ENCODE data around the gene OR7G2. TPM values are rescaled to one million over a fixed set of nuclear protein-coding genes. Genes with fewer than 3 reads are reported as not detected.

Gene OR7G2
- total and polyA plus RNA-seq, 2 donors (not counting 3 experiments of a cell fraction or from before 2014, with no cell fraction given): not detected

DNA sequence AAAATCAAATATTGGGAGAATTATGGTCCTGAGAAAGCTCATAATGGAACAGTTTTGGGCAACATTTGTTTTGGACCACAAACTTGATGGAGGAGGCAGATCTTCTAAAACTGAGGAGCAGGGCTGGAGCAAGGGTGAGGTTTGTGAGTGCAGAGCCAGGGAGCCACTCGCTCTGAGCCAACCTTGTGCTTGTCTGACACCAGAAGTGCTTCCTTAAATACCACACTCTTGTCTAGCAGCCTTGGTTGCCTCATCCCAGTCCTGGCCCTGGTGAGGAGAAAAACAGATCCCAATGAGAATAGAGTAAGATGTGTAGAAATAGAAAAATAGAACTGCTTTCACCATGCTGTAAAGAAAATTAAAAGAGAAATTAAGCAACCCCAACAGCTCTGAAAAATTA lies 39.6 kb upstream of the OR7G2 start:
- POLR2A ChIA-PET: no interaction called here
- no peak overlapping the region for H3K9ac ChIP-seq (replicated peaks; ENCODE audit: extremely low read depth, insufficient read depth, low read length)
- H4K20me1 ChIP-seq (replicated peaks; ENCODE audit: control insufficient read depth, extremely low read depth, insufficient read depth, low read length): no peaks in the 10 kb centered on the region
- CTCF ChIA-PET: no interaction called here
- no peaks in the 10 kb centered on the region for H3K4me1 ChIP-seq (ENCODE audit: control insufficient read depth, extremely low read depth, insufficient read depth, low read length)
- no peak for FAIRE-seq
- no peak overlapping the region for H3K27ac ChIP-seq (ENCODE audit: insufficient read depth, low read depth, low read length)
- H3K4me3 ChIP-seq (replicated peaks in 1 of 3; ENCODE audit: insufficient read depth in 1 of 3, low read depth in 1 of 3, low read length in 3 of 3): no peak overlapping the region
- intact Hi-C loops (cut with micrococcal nuclease): no loop called here
- peaks cover 93% of the 10 kb centered on the region for H3K79me2 ChIP-seq (ENCODE audit: control insufficient read depth, insufficient read depth, low read length)
- H2AFZ ChIP-seq (ENCODE audit: low read depth, low read length): no peak overlapping the region
- dilution Hi-C loops (cut with MboI; ENCODE audit: extremely low pct_ligation_motif_present, low sequenced_read_pairs): no loop called here
- no TSS peak for BruUV-seq (replicated peaks)
- H3K27me3 ChIP-seq (ENCODE audit: control insufficient read depth in 2 of 2, insufficient read depth in 2 of 2, low read length in 2 of 2): no peaks in the 10 kb centered on the region
- TF ChIP-seq FOS (IDR thresholded peaks at IDR 0.05; ENCODE audit: borderline replicate concordance, insufficient read depth, low read length): no peak
- no peak for TF ChIP-seq MAX (IDR thresholded peaks at IDR 0.05; ENCODE audit: insufficient read depth, insufficient read length)
- no peak for TF ChIP-seq POLR2AphosphoS5 (IDR thresholded peaks at IDR 0.05; ENCODE audit: insufficient read depth, low read depth, low read length)
- no peak for TF ChIP-seq EZH2 (IDR thresholded peaks at IDR 0.05; ENCODE audit: borderline replicate concordance, low read depth, low read length, severe bottlenecking)
- TF ChIP-seq, protein P1, sequence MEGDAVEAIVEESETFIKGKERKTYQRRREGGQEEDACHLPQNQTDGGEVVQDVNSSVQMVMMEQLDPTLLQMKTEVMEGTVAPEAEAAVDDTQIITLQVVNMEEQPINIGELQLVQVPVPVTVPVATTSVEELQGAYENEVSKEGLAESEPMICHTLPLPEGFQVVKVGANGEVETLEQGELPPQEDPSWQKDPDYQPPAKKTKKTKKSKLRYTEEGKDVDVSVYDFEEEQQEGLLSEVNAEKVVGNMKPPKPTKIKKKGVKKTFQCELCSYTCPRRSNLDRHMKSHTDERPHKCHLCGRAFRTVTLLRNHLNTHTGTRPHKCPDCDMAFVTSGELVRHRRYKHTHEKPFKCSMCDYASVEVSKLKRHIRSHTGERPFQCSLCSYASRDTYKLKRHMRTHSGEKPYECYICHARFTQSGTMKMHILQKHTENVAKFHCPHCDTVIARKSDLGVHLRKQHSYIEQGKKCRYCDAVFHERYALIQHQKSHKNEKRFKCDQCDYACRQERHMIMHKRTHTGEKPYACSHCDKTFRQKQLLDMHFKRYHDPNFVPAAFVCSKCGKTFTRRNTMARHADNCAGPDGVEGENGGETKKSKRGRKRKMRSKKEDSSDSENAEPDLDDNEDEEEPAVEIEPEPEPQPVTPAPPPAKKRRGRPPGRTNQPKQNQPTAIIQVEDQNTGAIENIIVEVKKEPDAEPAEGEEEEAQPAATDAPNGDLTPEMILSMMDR (IDR thresholded peaks at IDR 0.05; ENCODE audit: extremely low read depth in 1 of 2, insufficient read depth in 1 of 2, low read depth in 1 of 2, low read length in 2 of 2): no peak
- DNase-seq (ENCODE audit: low read depth, low spot score): no peak
- H3K9me3 ChIP-seq (replicated peaks; ENCODE audit: control insufficient read depth, insufficient read depth, low read length): peaks cover 7% of the 10 kb centered on the region
- H3K4me2 ChIP-seq (ENCODE audit: insufficient read depth, low read length): no peak overlapping the region
- H3K36me3 ChIP-seq (ENCODE audit: control insufficient read depth in 2 of 2, extremely low read depth in 1 of 2, insufficient read depth in 2 of 2, low read length in 2 of 2): peaks cover 6 to 7% of the 10 kb centered on the region in 2 experiments
- H3K9me1 ChIP-seq (replicated peaks; ENCODE audit: control insufficient read depth, extremely low read depth, insufficient read depth, low read length): no peaks in the 10 kb centered on the region

DNA sequence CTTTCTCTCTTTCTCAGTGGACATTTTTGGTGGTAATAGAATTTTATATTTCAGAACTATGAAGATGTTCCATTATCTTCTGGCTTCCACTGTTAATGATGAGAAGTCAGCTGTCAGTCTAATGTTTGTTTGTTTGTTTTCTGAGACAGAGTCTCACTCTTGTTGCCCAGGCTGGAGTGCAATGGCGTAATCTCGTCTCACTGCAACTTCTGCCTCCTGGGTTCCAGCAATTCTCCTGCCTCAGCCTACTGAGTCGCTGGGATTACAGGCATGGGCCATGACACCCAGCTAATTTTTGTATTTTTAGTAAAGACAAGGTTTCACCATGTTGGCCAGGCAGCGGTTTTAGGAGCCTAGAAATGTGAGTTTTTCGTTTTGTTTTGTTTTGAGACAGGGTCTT lies 37.6 kb upstream of the OR7G2 start:
- no peak overlapping the region for H3K4me2 ChIP-seq (ENCODE audit: insufficient read depth, low read length)
- no peak overlapping the region for H3K27ac ChIP-seq (ENCODE audit: insufficient read depth, low read depth, low read length)
- FAIRE-seq: no peak
- POLR2A ChIA-PET: no interaction called here
- peaks cover 93% of the 10 kb centered on the region for H3K79me2 ChIP-seq (ENCODE audit: control insufficient read depth, insufficient read depth, low read length)
- H3K9me3 ChIP-seq (replicated peaks; ENCODE audit: control insufficient read depth, insufficient read depth, low read length): peaks cover 7% of the 10 kb centered on the region
- peaks cover 8% of the 10 kb centered on the region for H3K4me1 ChIP-seq (ENCODE audit: control insufficient read depth, extremely low read depth, insufficient read depth, low read length)
- no peaks in the 10 kb centered on the region for H4K20me1 ChIP-seq (replicated peaks; ENCODE audit: control insufficient read depth, extremely low read depth, insufficient read depth, low read length)
- no peaks in the 10 kb centered on the region for H3K27me3 ChIP-seq (ENCODE audit: control insufficient read depth in 2 of 2, insufficient read depth in 2 of 2, low read length in 2 of 2)
- TF ChIP-seq MAX (IDR thresholded peaks at IDR 0.05; ENCODE audit: insufficient read depth, insufficient read length) (no peak), EZH2 (IDR thresholded peaks at IDR 0.05; ENCODE audit: borderline replicate concordance, low read depth, low read length, severe bottlenecking) (no peak), FOS (IDR thresholded peaks at IDR 0.05; ENCODE audit: borderline replicate concordance, insufficient read depth, low read length) (no peak), JUN (IDR thresholded peaks at IDR 0.05; ENCODE audit: borderline replicate concordance, insufficient read depth, insufficient read length, low read depth) (no peak), MYC (IDR thresholded peaks at IDR 0.05; ENCODE audit: low read depth, low read length) (no peak), POLR2AphosphoS5 (IDR thresholded peaks at IDR 0.05; ENCODE audit: insufficient read depth, low read depth, low read length) (no peak), POLR2A (IDR thresholded peaks at IDR 0.05; ENCODE audit: low read depth, low read length) (no peak), GATA2 (IDR thresholded peaks at IDR 0.05; ENCODE audit: insufficient read depth, insufficient read length, low read depth, low read length) (no peak)
- TF ChIP-seq, protein P1 (IDR thresholded peaks at IDR 0.05; ENCODE audit: extremely low read depth in 1 of 2, insufficient read depth in 1 of 2, low read depth in 1 of 2, low read length in 2 of 2): no peak
- intact Hi-C loops (cut with micrococcal nuclease): no loop called here
- no peaks in the 10 kb centered on the region for H3K9me1 ChIP-seq (replicated peaks; ENCODE audit: control insufficient read depth, extremely low read depth, insufficient read depth, low read length)
- DNase-seq (ENCODE audit: low read depth, low spot score): no peak
- peaks cover 6 to 7% of the 10 kb centered on the region in 2 experiments for H3K36me3 ChIP-seq (ENCODE audit: control insufficient read depth in 2 of 2, extremely low read depth in 1 of 2, insufficient read depth in 2 of 2, low read length in 2 of 2)
- CTCF ChIA-PET: no interaction called here
- no peak overlapping the region for H2AFZ ChIP-seq (ENCODE audit: low read depth, low read length)
- dilution Hi-C loops (cut with MboI; ENCODE audit: extremely low pct_ligation_motif_present, low sequenced_read_pairs): no loop called here
- BruUV-seq (replicated peaks): no TSS peak
- no peak overlapping the region for H3K4me3 ChIP-seq (replicated peaks in 1 of 3; ENCODE audit: insufficient read depth in 1 of 3, low read depth in 1 of 3, low read length in 3 of 3)
- H3K9ac ChIP-seq (replicated peaks; ENCODE audit: extremely low read depth, insufficient read depth, low read length): no peak overlapping the region
